Endothelial cell of umbilical vein (primary cell): ENCODE measurements around the gene CPSF3. TPM values are rescaled to one million over a fixed set of nuclear protein-coding genes. Genes with fewer than 3 reads are reported as not detected.

Experiments
- BruUV-seq: library from RNA; stranded (reverse); fragments of 400-500 nt; replicated peaks from 2 replicates; lab custom pipeline; 2021; lab: Mats Ljungman, UMichigan
- CTCF ChIA-PET: fragments of 300-600, 350-600 bp; sonication (Branson Sonifier 250); formaldehyde crosslinking; loops from one replicate; lab custom pipeline; 2021; ENCODE audit warnings: antibody characterized with exemption, inconsistent platforms; lab: Charles Lee
- POLR2A ChIA-PET: fragments of 300-600, 350-600 bp; sonication (Branson Sonifier 250); formaldehyde crosslinking; loops from one replicate; lab custom pipeline; 2021; ENCODE audit warnings: antibody characterized with exemption, inconsistent platforms; lab: Charles Lee
- DNase-seq: peaks from one replicate; pipeline ENCODE4 v3.0.0-alpha.2; 2011; ENCODE audit warnings: low read depth, low spot score
- FAIRE-seq: peaks from 2 replicates; lab custom pipeline; 2011; peaks lifted over from hg19 to GRCh38; lab: Jason Lieb, UNC
- H2AFZ ChIP-seq: 2 replicates; pipeline ENCODE4 v1.6.0; 2012; ENCODE audit warnings: low read depth, low read length, control low read depth, inconsistent platforms
- H3K27ac ChIP-seq: 2 replicates; pipeline ENCODE4 v1.5.1; 2011; ENCODE audit warnings: low read depth, mild to moderate bottlenecking, control low read depth, low read length, moderate library complexity; ENCODE audit not compliant: insufficient read depth
- H3K27me3 ChIP-seq, 2 experiments: 2 replicates each; pipeline versions ENCODE4 v1.6.0 to v1.6.1; 2011; ENCODE audit warnings: low read length in 2 of 2, mixed read lengths in 1 of 2; ENCODE audit not compliant: control insufficient read depth in 2 of 2, insufficient read depth in 2 of 2
- H3K36me3 ChIP-seq, 2 experiments: 2 replicates in 1 of 2; 3 replicates in 1 of 2; pipeline ENCODE4 v1.5.1; 2011; ENCODE audit warnings: low read length in 2 of 2, mild to moderate bottlenecking in 1 of 2, moderate library complexity in 1 of 2; ENCODE audit not compliant: control insufficient read depth in 2 of 2, insufficient read depth in 2 of 2; ENCODE audit errors: extremely low read depth in 1 of 2
- H3K4me1 ChIP-seq: 3 replicates; pipeline ENCODE4 v1.5.1; 2011; ENCODE audit warnings: mild to moderate bottlenecking, low read length; ENCODE audit not compliant: control insufficient read depth, insufficient read depth; ENCODE audit errors: extremely low read depth
- H3K4me2 ChIP-seq: 2 replicates; pipeline ENCODE4 v1.6.1; 2011; ENCODE audit warnings: low read length, control low read depth, mixed read lengths; ENCODE audit not compliant: insufficient read depth
- H3K4me3 ChIP-seq, 3 experiments: fragments of 200-600 bp in 1 of 3; sonication (generic), shearing (Covaris generic) in 1 of 3; replicated peaks in 1 of 3; 2 replicates each; pipeline ENCODE4 v1.5.1; 2011 to 2016; ENCODE audit warnings: control low read depth in 3 of 3, low read length in 3 of 3, mild to moderate bottlenecking in 2 of 3, inconsistent platforms in 1 of 3, low read depth in 1 of 3, moderate library complexity in 1 of 3; ENCODE audit not compliant: insufficient read depth in 1 of 3
- H3K79me2 ChIP-seq: 2 replicates; pipeline ENCODE4 v1.6.0; 2012; ENCODE audit warnings: low read length, inconsistent platforms; ENCODE audit not compliant: control insufficient read depth, insufficient read depth
- H3K9ac ChIP-seq: replicated peaks from 2 replicates; pipeline ENCODE3; 2011; ENCODE audit warnings: low read length, control low read depth; ENCODE audit not compliant: insufficient read depth; ENCODE audit errors: extremely low read depth
- H3K9me1 ChIP-seq: replicated peaks from 3 replicates; pipeline ENCODE4 v1.6.0; 2011; ENCODE audit warnings: mild to moderate bottlenecking, low read length; ENCODE audit not compliant: control insufficient read depth, insufficient read depth; ENCODE audit errors: extremely low read depth
- H3K9me3 ChIP-seq: replicated peaks from 2 replicates; pipeline ENCODE4 v1.5.1; 2012; ENCODE audit warnings: low read length, inconsistent platforms; ENCODE audit not compliant: control insufficient read depth, insufficient read depth
- H4K20me1 ChIP-seq: replicated peaks from 2 replicates; pipeline ENCODE3; 2011; ENCODE audit warnings: mild to moderate bottlenecking, low read length; ENCODE audit not compliant: control insufficient read depth, insufficient read depth; ENCODE audit errors: extremely low read depth
- EZH2 ChIP-seq: IDR thresholded peaks from 2 replicates; pipeline ENCODE4 v1.6.1; 2012; ENCODE audit warnings: borderline replicate concordance, low read depth, mild to moderate bottlenecking, moderate library complexity, low read length, inconsistent platforms; ENCODE audit not compliant: severe bottlenecking
- FOS ChIP-seq: IDR thresholded peaks from 2 replicates; pipeline ENCODE4 v1.6.1; 2011; ENCODE audit warnings: mild to moderate bottlenecking, low read length, moderate library complexity, borderline replicate concordance; ENCODE audit not compliant: insufficient read depth
- POLR2A ChIP-seq: IDR thresholded peaks from 2 replicates; pipeline ENCODE4 v1.6.1; 2012; ENCODE audit warnings: low read depth, mild to moderate bottlenecking, control low read depth, low read length
- POLR2AphosphoS5 ChIP-seq: IDR thresholded peaks from 2 replicates; pipeline ENCODE4 v1.6.1; 2012; ENCODE audit warnings: low read depth, mild to moderate bottlenecking, control low read depth, low read length, moderate library complexity; ENCODE audit not compliant: insufficient read depth
- dilution Hi-C: fragments of 300-500 bp; cut with MboI; formaldehyde crosslinking; loops from one replicate; pipeline ENCODE4 v1.15.0; 2019; ENCODE audit warnings: low sequenced_read_pairs; ENCODE audit not compliant: extremely low pct_ligation_motif_present
- intact Hi-C: fragments of 100-400 bp; cut with micrococcal nuclease; formaldehyde crosslinking; loops from one replicate; pipeline ENCODE4 v1.10.0; 2022
- polyA plus RNA-seq, 4 experiments: library from polyadenylated mRNA; depleted of rRNA in 3 of 4; stranded (reverse) in 3 of 4; unstranded in 1 of 4; fragments of >200 nt; gene quantifications; 2 replicates each; pipeline versions ENCODE4 v1.2.1 to v1.2.3, GENCODE V29; 2011 to 2012; ENCODE audit warnings: missing spikeins in 1 of 4
- total RNA-seq: library from RNA; stranded (reverse); gene quantifications from 2 replicates; pipeline ENCODE4 v1.2.3, GENCODE V29; 2021
- TF ChIP-seq, protein P1 (sequence below), 2 donors: IDR thresholded peaks; 1 replicate in 1 of 2; 2 replicates in 1 of 2; pipeline ENCODE4 v1.5.1; 2011; ENCODE audit warnings: low read length in 2 of 2, mild to moderate bottlenecking in 2 of 2, moderate library complexity in 2 of 2, control low read depth in 1 of 2, inconsistent platforms in 1 of 2, low read depth in 1 of 2; ENCODE audit not compliant: insufficient read depth in 1 of 2; ENCODE audit errors: extremely low read depth in 1 of 2
- TF ChIP-seq, protein P2 (sequence below): IDR thresholded peaks from 2 replicates; pipeline ENCODE4 v1.6.1; 2011; ENCODE audit not compliant: insufficient read depth, insufficient read length

CPSF3 gene
- total and polyA plus RNA-seq, 2 donors (not counting 3 experiments of a cell fraction or from before 2014, with no cell fraction given) = 13.7 to 35.6 TPM

DNA sequence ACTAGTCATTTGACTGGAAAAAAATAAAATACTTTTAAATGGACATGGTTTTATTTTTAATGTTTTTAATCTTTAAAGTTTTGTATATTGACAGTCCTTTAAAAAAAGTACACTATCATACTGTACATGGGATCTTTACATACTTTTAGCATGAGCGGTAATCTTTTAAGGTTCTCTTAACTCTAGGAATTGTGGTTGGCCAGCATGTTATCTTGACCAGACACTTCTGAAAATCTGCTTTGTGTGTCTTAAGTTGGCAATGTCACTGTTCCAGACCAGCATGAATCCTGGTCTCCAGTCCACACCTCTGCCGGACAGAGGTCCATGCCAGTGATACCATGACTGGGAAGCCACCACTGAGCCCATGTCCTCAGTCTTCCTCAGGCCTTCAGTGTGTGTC, 17.8 kb upstream of the CPSF3 start:
- H2AFZ ChIP-seq = no peak overlapping the region
- no peak overlapping the region for H3K27ac ChIP-seq
- H3K9me1 ChIP-seq = no peaks in the 10 kb centered on the region

DNA sequence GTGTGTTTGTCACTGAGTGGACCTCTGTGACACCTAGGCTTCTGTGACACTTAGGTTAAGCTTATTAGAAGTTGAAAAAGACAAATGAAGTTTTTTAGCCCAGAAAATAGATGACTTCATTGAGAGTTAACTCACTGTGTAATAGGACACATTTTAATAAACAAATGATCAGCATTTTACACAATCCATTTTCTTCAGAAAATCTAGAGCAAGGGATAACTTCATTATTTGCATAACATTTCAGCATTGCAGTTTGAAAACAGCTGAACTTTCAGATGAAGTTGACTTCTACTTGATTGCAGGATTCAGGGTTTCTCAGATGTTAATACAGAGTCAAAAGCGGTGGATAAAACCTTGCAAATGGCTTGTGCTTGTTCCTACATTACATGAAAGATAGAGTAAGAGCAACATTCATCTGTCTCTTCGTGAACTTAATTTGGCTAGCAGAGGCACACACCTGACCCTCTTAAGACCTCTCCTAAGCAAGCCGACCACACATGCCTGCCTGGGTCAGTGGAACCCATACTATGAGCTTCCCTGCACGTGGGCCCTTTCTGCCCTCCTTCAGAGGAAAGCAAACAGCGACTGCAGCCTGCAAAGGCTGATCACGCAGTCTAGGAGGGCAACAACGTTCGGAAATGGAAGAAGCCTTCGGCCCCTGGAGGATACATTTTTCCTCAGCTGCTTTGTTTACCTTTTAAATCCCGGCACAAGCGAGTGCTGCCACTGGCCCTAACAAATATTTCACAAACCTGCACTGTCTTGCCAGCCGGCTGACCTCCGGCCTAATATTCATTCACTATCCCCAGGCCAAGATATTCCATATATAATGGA, 16.7 kb upstream of the CPSF3 start:
- dilution Hi-C loops = no loop called here
- H3K36me3 ChIP-seq = peaks cover 18 to 24% of the 10 kb centered on the region in 2 experiments
- H3K9ac ChIP-seq = no peak overlapping the region
- DNase-seq = no peak
- BruUV-seq = no TSS peak
- no peak overlapping the region for H3K4me2 ChIP-seq
- H3K4me3 ChIP-seq = no peak overlapping the region
- no peaks in the 10 kb centered on the region for H4K20me1 ChIP-seq
- ChIA-PET CTCF (no interaction called here), POLR2A (no interaction called here)
- H2AFZ ChIP-seq = no peak overlapping the region
- H3K27me3 ChIP-seq = no peaks in the 10 kb centered on the region
- intact Hi-C loops = no loop called here
- FAIRE-seq = no peak
- no peaks in the 10 kb centered on the region for H3K79me2 ChIP-seq
- no peaks in the 10 kb centered on the region for H3K9me1 ChIP-seq
- no peak overlapping the region for H3K27ac ChIP-seq
- no peaks in the 10 kb centered on the region for H3K9me3 ChIP-seq
- TF ChIP-seq, protein P1, sequence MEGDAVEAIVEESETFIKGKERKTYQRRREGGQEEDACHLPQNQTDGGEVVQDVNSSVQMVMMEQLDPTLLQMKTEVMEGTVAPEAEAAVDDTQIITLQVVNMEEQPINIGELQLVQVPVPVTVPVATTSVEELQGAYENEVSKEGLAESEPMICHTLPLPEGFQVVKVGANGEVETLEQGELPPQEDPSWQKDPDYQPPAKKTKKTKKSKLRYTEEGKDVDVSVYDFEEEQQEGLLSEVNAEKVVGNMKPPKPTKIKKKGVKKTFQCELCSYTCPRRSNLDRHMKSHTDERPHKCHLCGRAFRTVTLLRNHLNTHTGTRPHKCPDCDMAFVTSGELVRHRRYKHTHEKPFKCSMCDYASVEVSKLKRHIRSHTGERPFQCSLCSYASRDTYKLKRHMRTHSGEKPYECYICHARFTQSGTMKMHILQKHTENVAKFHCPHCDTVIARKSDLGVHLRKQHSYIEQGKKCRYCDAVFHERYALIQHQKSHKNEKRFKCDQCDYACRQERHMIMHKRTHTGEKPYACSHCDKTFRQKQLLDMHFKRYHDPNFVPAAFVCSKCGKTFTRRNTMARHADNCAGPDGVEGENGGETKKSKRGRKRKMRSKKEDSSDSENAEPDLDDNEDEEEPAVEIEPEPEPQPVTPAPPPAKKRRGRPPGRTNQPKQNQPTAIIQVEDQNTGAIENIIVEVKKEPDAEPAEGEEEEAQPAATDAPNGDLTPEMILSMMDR (IDR thresholded peaks at IDR 0.05; ENCODE audit: extremely low read depth in 1 of 2, insufficient read depth in 1 of 2, low read depth in 1 of 2, low read length in 2 of 2) = no peak
- TF ChIP-seq POLR2AphosphoS5 = peak; percentile 6
- TF ChIP-seq, protein P2, sequence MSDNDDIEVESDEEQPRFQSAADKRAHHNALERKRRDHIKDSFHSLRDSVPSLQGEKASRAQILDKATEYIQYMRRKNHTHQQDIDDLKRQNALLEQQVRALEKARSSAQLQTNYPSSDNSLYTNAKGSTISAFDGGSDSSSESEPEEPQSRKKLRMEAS = no peak
- TF ChIP-seq EZH2 = no peak
- no peaks in the 10 kb centered on the region for H3K4me1 ChIP-seq

More for the DNA sequence above, 17.8 kb upstream of the CPSF3 start:
- ChIA-PET POLR2A (no interaction called here), CTCF (no interaction called here)
- dilution Hi-C loops (no loop called here), intact Hi-C loops (no loop called here)
- H3K9me3 ChIP-seq = no peaks in the 10 kb centered on the region
- H3K4me3 ChIP-seq = no peak overlapping the region
- no peaks in the 10 kb centered on the region for H4K20me1 ChIP-seq
- DNase-seq (no peak), FAIRE-seq (no peak)
- H3K9ac ChIP-seq = no peak overlapping the region
- TF ChIP-seq POLR2A (no peak), POLR2AphosphoS5 (no peak), FOS (no peak)
- TF ChIP-seq, protein P2 = no peak
- H3K27me3 ChIP-seq = no peaks in the 10 kb centered on the region
- H3K4me1 ChIP-seq = no peaks in the 10 kb centered on the region
- no peaks in the 10 kb centered on the region for H3K79me2 ChIP-seq
- H3K4me2 ChIP-seq = no peak overlapping the region
- H3K36me3 ChIP-seq = peaks cover 24 to 27% of the 10 kb centered on the region in 2 experiments
- no TSS peak for BruUV-seq
